ENCODE data around the gene CANT1. TPM values are rescaled to one million over a fixed set of nuclear protein-coding genes. Genes with fewer than 3 reads are reported as not detected.
A peak's percentile ranks its signal among the peaks of the same experiment; 100 is the strongest.

The CANT1 gene
- total RNA-seq, 1 experiment from 2014 or later: 106 TPM

GRCh38 chr17:78985395-78985794 lies 24.2 kb downstream of the CANT1 start:
- Histone ChIP-seq H3K36me3 (peaks cover 5% of the 10 kb centered on the region), H3K9me3 (replicated peaks) (no peaks in the 10 kb centered on the region), H3K4me3 (no peak overlapping the region), H3K27ac (no peak overlapping the region), H3K27me3 (replicated peaks) (no peaks in the 10 kb centered on the region), H3K4me1 (replicated peaks) (peaks cover 23% of the 10 kb centered on the region)
- no peak for DNase-seq (ENCODE audit: low read depth in 1 of 2, low spot score in 2 of 2)

- peaks cover 23% of the 10 kb centered on the region for H3K36me3 ChIP-seq
- H3K4me3 ChIP-seq: no peak overlapping the region
- H3K4me1 ChIP-seq (replicated peaks): peaks cover 37% of the 10 kb centered on the region
- H3K27me3 ChIP-seq (replicated peaks): no peaks in the 10 kb centered on the region
- no peaks in the 10 kb centered on the region for H3K9me3 ChIP-seq (replicated peaks)
- no peak overlapping the region for H3K27ac ChIP-seq
- DNase-seq (ENCODE audit: low read depth in 1 of 2, low spot score in 2 of 2): no peak
Measured at GRCh38 chr17:78981010-78981888, 28.3 kb downstream of the CANT1 start.

- H3K27me3 ChIP-seq (replicated peaks): no peaks in the 10 kb centered on the region
- H3K4me1 ChIP-seq (replicated peaks): peaks cover 30% of the 10 kb centered on the region
- peak in 1 of 2 experiments; percentile 50 for DNase-seq (ENCODE audit: low read depth in 1 of 2, low spot score in 2 of 2)
- no peak overlapping the region for H3K27ac ChIP-seq
- H3K36me3 ChIP-seq: peaks cover 29% of the 10 kb centered on the region
- H3K4me3 ChIP-seq: no peak overlapping the region
- no peaks in the 10 kb centered on the region for H3K9me3 ChIP-seq (replicated peaks)
Measured at GRCh38 chr17:78980624-78980972, 29.0 kb downstream of the CANT1 start.

GRCh38 chr17:78979780-78980623 lies 29.6 kb downstream of the CANT1 start, which contains the start of gene LGALS3BP:
Gene LGALS3BP (minus strand): TSS chr17:78979923. CDS start chr17:78977191, 2,732 bp downstream.
- peak within 1 kb of the TSS; percentile 26 for H3K27ac ChIP-seq
- H3K9me3 ChIP-seq (replicated peaks): no peaks in the 10 kb centered on the region
- peaks cover 35% of the 10 kb centered on the region for H3K36me3 ChIP-seq
- peak; percentile 91 to 96 for DNase-seq (ENCODE audit: low read depth in 1 of 2, low spot score in 2 of 2)
- H3K4me1 ChIP-seq (replicated peaks): peaks cover 33% of the 10 kb centered on the region
- H3K4me3 ChIP-seq: peak within 1 kb of the TSS; percentile 40
- no peaks in the 10 kb centered on the region for H3K27me3 ChIP-seq (replicated peaks)

- no peak for DNase-seq (ENCODE audit: low read depth in 1 of 2, low spot score in 2 of 2)
- Histone ChIP-seq H3K27me3 (replicated peaks) (no peaks in the 10 kb centered on the region), H3K27ac (no peak overlapping the region), H3K36me3 (peaks cover 51% of the 10 kb centered on the region), H3K4me1 (replicated peaks) (peaks cover 33% of the 10 kb centered on the region), H3K4me3 (no peak overlapping the region; the same call in 1 of the 2 replicates), H3K9me3 (replicated peaks) (no peaks in the 10 kb centered on the region)
Measured at GRCh38 chr17:78977997-78978973, 31.3 kb downstream of the CANT1 start.

GRCh38 chr17:78977681-78977943 lies 32.0 kb downstream of the CANT1 start:
- Histone ChIP-seq H3K9me3 (replicated peaks) (no peaks in the 10 kb centered on the region), H3K4me3 (no peak overlapping the region), H3K36me3 (peaks cover 57% of the 10 kb centered on the region), H3K27me3 (replicated peaks) (no peaks in the 10 kb centered on the region), H3K4me1 (replicated peaks) (peaks cover 33% of the 10 kb centered on the region), H3K27ac (no peak overlapping the region)
- DNase-seq (ENCODE audit: low read depth in 1 of 2, low spot score in 2 of 2): no peak

GRCh38 chr17:78976907-78977680 lies 32.5 kb downstream of the CANT1 start:
- Histone ChIP-seq H3K27ac (no peak overlapping the region), H3K9me3 (replicated peaks) (no peaks in the 10 kb centered on the region), H3K4me3 (no peak overlapping the region), H3K4me1 (replicated peaks) (peaks cover 33% of the 10 kb centered on the region), H3K27me3 (replicated peaks) (no peaks in the 10 kb centered on the region), H3K36me3 (peaks cover 63% of the 10 kb centered on the region)
- no peak for DNase-seq (ENCODE audit: low read depth in 1 of 2, low spot score in 2 of 2)

GRCh38 chr17:78974635-78975591 lies 34.7 kb downstream of the CANT1 start:
- H3K36me3 ChIP-seq: peaks cover 84% of the 10 kb centered on the region
- DNase-seq (ENCODE audit: low read depth in 1 of 2, low spot score in 2 of 2): peak in 1 of 2 experiments; percentile 61
- H3K9me3 ChIP-seq (replicated peaks): no peaks in the 10 kb centered on the region
- H3K4me3 ChIP-seq: no peak overlapping the region
- H3K27me3 ChIP-seq (replicated peaks): no peaks in the 10 kb centered on the region
- peaks cover 35% of the 10 kb centered on the region for H3K4me1 ChIP-seq (replicated peaks)
- no peak overlapping the region for H3K27ac ChIP-seq

- no peak overlapping the region for H3K4me3 ChIP-seq
- peaks cover 94% of the 10 kb centered on the region for H3K36me3 ChIP-seq
- H3K27me3 ChIP-seq (replicated peaks): no peaks in the 10 kb centered on the region
- DNase-seq (ENCODE audit: low read depth in 1 of 2, low spot score in 2 of 2): no peak
- no peaks in the 10 kb centered on the region for H3K9me3 ChIP-seq (replicated peaks)
- H3K27ac ChIP-seq: no peak overlapping the region
- peaks cover 27% of the 10 kb centered on the region for H3K4me1 ChIP-seq (replicated peaks)
Measured at GRCh38 chr17:78973792-78974520, 35.6 kb downstream of the CANT1 start.

- Histone ChIP-seq H3K9me3 (replicated peaks) (no peaks in the 10 kb centered on the region), H3K27me3 (replicated peaks) (no peaks in the 10 kb centered on the region), H3K36me3 (peaks cover 98% of the 10 kb centered on the region), H3K4me3 (no peak overlapping the region), H3K27ac (no peak overlapping the region), H3K4me1 (replicated peaks) (peaks cover 27% of the 10 kb centered on the region)
- DNase-seq (ENCODE audit: low read depth in 1 of 2, low spot score in 2 of 2): peak in 1 of 2 experiments; percentile 49
Measured at GRCh38 chr17:78973196-78973595, 36.4 kb downstream of the CANT1 start.

- H3K36me3 ChIP-seq: peaks cover 98% of the 10 kb centered on the region
- DNase-seq (ENCODE audit: low read depth in 1 of 2, low spot score in 2 of 2): no peak
- no peak overlapping the region for H3K4me3 ChIP-seq
- H3K27ac ChIP-seq: no peak overlapping the region
- peaks cover 27% of the 10 kb centered on the region for H3K4me1 ChIP-seq (replicated peaks)
- no peaks in the 10 kb centered on the region for H3K9me3 ChIP-seq (replicated peaks)
- H3K27me3 ChIP-seq (replicated peaks): no peaks in the 10 kb centered on the region
Measured at GRCh38 chr17:78972507-78973105, 37.0 kb downstream of the CANT1 start.
